Stimulated activated CD4-positive, alpha-beta T cell treated with anti-CD3 and anti-CD28 coated beads, TNF-alpha, amount 100 ng/mL, for 48 hours (primary cell): ENCODE data around the gene YY1.
"Not testable (repeated sequence)": the region's sequence is repeated elsewhere in the genome, so short reads cannot be mapped to it uniquely, and the experiment has no call there.

Source experiments
- DNase-seq, 3 donors: peaks; one replicate each; pipeline ENCODE4 v3.0.0-alpha.2; 2020; ENCODE audit warnings: low read depth in 3 of 3

Gene YY1

DNA sequence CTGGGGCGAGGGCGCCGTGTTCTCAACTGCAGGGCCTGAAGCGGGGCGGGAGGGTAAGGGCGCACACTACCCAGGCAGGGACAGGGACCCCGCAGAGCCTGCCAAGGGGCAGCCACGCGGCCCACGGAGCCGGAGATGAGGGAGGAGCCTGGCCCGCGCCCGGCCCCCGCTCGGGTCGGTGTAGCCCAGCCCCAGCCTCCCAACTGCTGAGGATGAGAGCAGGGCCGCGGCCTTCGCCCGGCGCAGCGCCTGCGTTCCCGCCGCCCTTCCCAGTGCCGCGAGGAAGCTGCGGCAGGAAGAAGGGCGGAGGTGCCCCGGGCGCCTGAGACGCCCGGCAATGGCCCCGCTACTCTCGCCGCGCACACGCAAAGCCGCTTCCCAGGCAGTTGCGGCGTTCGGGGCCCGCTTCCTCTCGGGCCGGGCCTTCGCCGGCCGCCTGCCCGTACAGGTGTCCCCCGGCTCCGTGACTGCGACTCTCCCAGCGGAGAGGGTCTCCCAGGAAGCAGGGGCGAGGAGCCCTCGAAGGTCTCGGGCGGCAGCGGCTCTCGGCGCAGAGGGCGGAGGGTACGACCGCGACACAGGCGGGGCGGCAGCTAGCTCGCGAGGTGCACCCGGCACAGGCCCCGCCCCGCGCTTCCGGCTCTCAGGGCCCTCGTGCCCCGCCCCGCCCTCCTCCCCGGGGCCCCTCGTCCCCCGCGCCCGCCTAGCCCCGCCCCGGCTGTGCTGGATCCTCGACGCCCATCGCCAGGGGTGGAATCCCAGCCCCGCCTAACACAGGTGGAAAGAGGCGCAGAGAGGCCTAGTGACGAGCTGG, 24.8 kb upstream of the YY1 start:
- DNase-seq, result peak; percentile 85 to 98 (median 86)

DNA sequence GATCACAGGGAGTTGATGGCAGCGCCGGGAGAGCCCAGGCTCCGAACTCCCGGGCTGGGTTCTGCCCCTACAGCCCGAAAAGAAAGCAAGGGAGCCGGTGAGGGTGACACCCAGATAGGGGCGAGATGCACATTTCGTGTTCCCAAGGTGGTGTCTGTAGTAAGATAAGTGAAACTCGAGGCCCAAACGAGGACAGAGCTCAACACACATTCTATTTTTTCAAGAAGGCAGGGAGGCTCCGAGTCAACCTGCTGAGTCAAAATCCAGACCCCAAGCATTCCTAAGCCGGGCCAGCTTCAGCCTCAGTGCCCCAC, 24.2 kb upstream of the YY1 start:
- no peak for DNase-seq

DNA sequence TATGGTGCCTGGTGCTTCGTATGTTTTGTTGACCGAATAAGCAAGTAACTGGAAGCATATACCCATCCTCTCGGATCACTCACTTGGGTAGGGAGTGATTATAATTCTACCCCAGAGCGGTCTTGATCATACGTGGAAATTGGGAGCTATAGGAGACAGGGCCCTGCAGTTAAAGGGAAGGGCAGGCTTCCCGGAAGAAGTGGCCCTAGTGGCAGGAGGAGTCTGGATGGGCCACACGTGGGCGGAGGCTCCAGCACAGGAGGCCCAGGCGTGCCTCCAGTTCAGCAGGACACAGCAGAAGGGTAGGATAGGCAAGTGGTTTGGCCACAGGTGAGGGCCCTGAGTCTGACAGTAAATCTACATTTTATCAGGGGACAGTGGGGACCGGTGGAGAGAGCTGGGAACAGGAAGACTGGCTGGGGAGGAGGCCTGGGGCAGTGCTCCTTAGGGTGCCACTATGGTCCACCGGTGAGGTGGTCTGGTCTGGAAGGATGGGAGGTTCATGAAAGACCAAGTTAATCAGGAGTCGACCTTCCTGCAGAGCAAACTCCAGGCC, 23.5 kb upstream of the YY1 start:
- DNase-seq, result no peak

DNA sequence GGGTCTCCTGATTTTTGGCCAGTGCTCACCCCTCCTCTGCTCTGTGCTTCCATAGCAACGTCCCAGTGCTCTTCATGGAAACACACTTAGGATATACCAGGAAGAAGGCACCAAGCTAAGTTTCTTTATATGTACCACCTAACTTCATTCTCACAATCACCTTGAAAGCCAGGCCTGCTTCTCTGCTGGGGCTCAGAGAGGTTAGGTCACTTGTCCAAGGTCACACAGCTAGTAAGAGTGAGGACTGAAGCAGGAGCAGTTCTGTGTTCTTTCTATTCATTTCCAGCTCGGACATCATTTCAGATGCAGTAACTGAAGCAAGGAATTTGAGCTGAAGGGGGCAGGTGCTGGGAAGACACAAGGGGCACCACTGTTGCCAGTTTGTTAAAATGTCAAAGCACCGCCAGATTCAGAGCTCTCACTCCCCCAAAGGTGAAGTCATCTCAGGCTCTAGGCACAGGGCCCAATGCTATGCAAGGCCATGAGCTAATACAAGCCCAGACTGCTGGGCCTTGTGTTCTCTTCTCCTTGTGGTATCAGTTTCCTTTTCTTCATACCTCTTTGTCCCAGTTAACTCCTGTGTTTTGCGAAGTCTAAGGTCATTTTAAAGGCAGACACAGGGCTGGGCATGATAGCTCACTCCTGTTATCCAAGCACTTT, 19.7 kb upstream of the YY1 start:
- no peak for DNase-seq

DNA sequence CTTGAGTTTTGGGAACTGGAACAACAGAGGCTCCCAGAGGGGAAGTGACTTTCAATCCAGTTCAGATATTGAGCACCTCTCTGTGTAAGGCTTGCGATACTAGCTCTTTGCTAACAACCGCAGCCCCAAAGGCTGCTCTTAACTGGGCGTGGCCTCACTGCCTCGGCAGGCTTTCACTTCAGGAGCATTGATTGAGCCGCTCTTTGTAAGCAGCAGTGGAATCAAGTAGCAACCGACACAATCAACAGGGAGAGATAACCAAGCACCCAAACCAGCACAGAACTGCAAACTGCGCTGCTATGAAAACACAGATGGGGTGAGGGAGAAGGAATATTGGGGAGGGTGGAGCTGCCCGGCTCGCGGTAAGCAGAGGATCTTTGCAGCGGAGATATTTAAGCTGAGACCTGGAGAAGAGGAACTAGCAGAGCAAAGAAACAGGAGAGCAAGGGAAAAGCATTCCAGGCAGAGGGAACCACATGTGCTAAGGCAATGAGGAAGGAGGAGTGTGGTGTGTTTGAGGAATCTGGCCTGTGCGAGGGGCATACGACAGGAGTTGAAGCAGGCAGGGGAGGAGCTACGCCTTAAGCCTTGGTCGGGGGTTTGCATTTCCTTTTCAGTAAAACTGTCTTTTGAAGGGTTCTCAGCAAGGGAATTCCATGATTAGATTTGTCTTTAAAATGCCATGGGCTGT, 17.3 kb upstream of the YY1 start:
- peak; percentile 35 to 54 (median 53) for DNase-seq

DNA sequence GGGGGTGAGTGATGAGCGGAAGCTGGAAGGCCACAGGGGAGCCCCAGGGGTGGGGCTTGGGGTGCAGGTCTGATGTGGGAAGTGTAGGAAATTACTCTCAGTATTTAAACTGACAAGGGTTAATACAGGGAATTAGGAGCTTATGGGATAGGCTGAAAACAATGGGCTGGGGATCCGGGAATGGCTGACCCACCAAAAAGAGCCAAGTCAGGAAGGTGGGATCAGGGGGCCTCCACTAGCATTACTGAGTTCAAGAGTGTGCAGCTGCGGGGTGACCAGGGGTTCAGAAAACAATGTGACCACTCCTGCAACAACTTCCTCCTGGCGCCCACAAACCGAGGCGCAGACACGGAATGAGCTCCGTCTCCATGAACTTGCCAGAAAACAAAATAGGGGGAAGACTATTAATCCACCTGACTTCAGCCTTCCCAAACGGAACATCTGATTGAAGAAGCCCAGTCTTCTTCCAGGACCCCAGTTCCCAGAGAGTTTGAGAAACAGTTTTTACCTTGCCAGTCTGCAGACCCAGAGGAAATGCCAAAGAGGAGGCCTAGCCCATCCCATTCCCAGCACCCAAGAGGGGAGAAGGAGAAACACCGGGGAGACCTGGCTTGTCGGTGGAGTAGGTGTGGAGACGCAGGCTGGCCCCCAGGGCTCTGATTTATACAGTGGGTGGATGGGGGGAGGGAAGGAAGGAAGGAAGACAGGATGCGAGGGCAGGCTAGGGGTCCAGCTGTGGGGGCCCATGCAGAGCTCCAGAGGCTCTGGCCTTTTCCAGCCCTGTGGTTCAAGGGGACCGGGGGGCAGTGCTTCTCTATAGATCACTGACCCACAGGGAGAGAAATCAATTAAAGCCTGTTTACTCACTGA, 16.5 kb upstream of the YY1 start:
- no peak for DNase-seq

DNA sequence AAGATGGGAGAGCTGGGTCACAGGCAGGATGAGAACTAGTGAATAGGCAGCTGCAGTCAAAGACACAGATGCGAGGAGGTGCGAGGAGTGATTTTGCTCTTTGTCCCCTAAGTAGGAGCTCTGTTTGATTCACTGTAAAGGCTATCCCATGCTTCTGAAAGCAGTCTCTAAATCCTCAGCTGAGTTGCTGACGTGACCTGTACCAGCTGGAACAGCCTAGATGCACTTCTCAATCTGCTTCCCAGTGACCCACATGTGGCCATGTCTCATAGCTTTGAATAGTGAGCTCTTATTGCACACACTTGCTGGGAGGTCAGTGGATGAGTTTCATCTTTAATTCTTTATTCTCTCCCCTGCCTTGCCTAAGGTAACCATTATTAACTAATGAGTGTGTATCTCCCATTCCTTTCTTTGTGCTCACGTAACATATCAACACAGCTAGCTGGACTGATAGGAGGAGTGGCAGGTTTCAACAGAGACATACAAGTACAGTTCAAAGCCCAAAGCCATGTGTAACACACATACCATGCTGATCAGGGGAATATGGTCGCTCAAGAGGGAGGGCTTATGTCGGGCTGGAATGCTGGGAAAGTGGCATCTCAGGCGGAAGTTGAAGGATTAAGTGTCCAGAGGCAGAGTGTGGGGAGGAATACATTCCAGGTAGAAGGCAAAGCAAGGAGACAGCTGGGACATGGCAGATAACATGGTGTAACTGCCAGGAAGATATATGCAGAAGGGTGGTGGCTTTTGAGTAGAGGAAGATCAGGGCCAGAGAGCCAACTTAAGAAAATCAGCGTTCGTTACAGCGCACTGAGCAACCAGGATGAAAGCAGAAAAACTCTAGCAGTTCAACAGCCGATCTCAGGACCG, 15.4 kb upstream of the YY1 start:
- no peak for DNase-seq

DNA sequence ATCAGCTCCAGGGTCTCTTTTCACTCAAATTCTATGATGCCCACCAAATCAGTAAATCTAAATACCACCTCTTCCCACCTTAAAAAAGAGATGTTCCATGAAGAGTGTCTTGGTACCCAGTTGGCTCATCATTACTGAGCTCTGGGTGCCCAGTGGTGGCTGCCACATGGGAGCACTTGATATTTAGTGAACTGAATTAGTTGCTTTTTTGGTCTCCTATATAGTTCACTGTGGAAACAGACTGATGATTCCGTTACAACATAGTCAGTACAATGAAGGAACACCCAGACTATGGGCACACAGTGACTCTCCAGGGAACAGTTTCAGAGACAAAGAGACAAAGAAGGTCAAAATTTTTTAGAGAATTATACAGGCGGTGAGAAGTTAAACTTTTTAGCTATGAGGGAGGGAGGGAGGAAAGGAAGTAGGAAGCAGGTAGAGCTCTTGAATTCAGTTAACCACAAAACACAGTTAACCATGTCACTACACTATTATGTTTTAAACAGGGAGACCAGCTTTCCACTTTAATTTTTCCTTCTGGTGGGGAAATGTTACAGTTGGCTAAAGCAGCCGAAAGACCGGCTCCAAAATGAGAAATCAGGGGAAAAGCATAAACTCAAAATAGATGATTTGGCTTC, 14.6 kb upstream of the YY1 start:
- DNase-seq, result no peak

DNA sequence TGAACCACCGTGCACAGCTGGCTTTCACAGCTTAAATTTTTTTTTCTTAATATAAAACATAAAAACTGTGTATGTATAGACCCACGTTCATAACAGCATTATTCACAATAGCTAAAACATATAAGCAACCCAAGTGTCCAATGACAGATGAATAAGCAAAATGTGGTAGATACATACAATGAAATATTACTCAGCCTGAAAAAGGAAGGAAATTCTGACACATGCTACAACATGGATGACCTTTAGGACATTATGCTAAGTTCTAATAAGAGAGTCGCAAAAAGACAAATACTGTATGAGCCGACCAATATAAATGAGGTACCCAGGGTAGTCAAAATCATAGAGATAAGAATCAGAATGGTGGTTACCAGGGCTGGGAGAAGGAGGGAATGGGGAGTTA, 13.8 kb upstream of the YY1 start:
- DNase-seq, result no peak

DNA sequence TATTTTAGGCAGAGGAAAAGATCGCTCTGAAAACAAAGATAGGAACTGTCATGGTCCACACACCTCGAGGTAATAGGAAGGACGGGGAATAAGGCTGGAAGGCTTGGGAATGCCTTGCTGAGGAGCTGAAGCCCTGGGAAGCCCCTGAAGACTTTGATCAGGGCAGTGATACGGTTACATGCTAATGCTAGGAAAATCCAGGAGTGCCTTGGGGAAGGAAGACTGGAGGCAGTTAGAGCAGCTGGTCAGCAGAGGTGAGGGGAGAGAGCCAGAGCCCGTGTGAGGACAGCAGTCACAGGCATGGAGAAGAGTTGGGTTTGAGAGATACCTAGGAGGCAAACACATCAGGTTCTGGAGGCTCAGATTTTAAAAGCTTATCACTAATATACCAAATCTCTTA, 8.6 kb upstream of the YY1 start:
- no peak for DNase-seq

DNA sequence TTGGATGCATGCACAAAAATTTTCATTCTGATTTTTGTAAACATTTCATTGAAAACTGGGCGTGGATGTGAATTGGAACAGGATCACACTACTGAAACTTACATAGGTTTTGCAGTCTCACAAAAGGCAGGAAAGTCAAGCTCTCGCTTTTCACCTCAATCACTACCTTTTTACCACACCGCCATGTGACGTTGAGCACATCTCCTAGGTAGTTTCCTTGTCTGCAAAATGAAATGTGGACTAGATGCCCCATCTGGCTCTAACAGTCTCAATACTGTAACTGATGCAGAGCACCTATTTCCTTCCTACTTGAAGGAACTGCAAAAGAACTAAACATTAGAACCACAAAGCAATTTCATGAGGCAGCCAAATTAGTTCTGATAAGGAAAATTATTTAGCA, 4.4 kb upstream of the YY1 start:
- no peak for DNase-seq

DNA sequence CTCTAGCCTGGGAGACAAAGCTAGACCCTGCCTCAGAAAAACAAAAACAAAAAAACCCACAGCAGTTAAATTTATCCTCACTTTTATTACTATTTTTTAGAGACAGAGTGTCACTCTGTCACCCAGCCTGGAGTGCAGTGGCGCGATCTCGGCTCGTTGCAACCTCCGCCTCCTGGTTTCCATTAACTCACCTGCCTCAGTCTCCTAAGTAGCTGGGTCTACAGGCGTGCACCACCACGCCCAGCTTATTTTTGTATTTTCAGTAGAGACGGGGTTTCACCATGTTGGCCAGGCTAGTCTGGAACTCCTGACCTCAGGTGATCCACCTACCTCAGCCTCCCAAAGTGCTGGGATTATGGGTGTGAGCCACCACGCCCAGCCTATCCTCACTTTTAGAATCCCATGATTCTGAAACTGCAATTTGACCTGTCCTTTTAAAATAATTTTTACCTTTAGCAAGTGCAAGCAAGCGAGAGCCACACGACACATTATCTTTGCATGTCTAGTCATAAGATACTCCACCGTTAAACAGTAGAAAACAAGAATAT, 2.6 kb upstream of the YY1 start:
- DNase-seq, result not testable (repeated sequence)

DNA sequence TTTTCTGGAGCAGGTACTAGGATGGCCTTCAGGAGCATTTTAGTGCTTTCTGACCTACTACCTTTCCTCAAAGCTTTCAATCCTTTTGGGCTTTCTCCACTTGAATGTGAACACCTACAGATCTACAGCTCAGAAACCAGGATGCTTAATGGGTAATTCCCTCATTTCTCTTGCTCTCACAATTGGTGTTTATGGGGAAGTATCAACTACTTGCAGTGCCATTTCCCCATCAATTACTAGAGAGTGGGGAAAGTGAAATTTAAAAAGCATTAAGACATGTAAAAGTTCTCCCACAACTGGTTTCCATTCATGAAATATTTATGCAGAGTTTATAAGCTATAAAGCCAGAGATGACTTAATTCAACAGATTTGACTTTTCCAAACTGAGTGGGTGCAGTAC, 2.1 kb upstream of the YY1 start:
- no peak for DNase-seq

DNA sequence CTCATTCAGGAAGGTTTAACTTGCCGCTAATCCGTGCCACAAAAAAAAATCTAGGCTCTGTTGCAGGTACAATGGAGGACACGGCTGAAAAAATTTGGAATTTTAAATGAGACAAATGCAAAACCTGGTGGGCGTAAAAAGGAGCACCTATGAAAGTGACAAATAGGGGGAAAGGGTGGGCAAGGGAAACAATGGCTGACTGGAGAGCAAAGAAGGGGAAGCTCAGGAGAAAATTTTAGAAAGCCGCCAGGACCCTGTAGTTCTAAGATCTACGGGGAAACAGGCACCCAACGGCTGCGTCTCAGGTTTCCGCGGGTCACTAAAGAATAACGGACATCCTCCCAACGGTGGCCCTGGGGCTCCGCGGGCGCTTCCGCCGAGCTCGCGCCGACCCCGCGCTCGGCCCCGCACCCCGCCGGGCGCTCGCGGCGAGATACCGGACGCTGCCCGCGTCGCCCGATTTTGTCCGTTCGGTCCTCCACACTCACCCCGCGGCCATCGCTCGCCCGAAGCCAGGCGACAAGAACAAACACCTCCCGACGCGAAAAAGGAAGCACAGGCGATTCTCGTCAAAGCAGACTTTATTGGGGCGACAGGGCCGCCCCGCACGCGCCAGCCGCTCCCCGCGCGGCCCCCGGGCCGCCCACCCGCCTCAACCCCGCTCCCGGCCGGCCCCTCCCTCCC, 1.1 kb upstream of the YY1 start:
- peak in 2 of 3 donors; percentile 27 for DNase-seq

DNA sequence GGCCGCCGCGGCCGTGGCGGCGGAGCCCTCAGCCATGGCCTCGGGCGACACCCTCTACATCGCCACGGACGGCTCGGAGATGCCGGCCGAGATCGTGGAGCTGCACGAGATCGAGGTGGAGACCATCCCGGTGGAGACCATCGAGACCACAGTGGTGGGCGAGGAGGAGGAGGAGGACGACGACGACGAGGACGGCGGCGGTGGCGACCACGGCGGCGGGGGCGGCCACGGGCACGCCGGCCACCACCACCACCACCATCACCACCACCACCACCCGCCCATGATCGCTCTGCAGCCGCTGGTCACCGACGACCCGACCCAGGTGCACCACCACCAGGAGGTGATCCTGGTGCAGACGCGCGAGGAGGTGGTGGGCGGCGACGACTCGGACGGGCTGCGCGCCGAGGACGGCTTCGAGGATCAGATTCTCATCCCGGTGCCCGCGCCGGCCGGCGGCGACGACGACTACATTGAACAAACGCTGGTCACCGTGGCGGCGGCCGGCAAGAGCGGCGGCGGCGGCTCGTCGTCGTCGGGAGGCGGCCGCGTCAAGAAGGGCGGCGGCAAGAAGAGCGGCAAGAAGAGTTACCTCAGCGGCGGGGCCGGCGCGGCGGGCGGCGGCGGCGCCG, 381 bp downstream of the YY1 start:
- DNase-seq, result no peak

DNA sequence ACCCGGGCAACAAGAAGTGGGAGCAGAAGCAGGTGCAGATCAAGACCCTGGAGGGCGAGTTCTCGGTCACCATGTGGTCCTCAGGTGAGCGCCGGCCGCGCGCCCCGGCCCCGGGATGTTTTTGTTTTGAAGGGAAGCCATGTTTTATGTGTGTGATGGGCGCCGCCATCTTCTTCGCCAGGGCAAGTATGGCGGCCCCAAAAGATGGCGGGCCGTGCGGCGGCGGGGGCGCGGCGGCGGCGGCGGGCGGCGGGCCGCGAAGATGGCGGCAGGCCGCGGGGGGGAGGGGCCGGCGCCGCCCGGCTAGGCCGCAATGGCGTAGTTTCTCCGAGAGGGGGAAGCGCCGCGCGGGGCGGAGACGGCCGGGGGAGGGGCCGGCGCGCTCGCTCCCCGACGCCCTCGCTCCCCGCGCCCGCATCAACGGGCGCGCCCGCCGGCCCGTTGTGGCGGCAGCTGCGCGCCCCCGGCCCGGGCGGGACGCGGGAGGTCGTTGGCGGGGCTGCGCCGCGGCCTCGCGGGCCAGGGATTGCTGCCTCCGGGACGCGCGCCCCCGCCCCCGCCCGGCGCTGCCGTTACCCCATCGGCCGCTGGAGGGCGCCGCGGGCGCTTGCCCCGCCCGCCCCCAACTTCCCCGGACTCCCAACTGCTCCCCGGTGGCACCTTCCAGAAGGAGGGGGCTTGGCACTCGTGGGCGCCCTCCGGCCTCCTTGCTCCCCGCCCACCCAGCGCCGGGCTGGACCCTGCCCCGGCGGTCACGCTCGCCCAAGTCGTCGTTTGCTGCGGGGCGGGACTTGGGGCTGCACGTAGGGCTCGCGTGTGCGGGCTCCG, 1.1 kb downstream of the YY1 start:
- DNase-seq, result peak; percentile 71 to 84 (median 78)

DNA sequence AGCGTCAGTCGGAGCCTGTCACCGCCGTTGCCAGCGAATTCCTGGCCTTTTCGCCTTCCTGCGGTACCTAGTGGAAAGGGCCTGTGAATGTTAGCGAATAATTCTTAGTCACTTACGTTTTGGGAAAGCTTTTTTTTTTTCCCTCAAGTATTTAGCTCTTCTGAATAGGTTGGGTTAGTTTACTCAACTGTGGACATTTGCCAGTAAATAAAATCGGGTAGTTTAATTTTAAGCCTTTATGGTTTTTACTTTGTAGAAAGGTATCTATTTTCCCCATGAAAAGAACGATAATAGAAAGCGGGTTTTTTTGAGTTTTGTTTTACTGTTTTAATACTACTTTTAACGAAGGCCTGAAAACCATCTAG, 1.7 kb downstream of the YY1 start:
- DNase-seq, result no peak

DNA sequence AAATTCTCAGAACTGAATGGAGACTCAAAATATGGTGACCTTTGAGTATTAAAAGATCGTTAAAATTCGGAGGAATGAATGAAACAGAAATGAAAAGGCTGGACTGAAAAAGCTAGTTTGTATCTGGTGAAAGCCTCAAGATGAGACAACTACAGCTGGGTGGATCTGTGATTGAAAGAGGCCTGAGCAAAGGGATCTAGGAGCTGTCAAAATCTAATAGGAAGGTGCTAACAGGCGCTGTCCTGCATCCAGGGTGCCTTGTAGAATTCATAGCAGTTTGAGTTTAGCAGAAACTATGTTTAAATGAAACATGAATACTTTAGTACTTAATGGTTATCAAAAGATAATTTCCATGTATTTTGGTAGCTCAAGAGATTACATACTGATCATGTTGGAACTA, 2.3 kb downstream of the YY1 start:
- no peak for DNase-seq
